HG02852 (cell line): Measurements from ENCODE around the gene PAX8.

ENCODE experiments used
- ATAC-seq: cut with Tn5 transposase; IDR thresholded peaks from one replicate; pipeline ENCODE4 v1.9.1; 2021; ENCODE audit warnings: mild to moderate bottlenecking, moderate library complexity; ENCODE audit not compliant: unreplicated experiment

Gene PAX8

DNA sequence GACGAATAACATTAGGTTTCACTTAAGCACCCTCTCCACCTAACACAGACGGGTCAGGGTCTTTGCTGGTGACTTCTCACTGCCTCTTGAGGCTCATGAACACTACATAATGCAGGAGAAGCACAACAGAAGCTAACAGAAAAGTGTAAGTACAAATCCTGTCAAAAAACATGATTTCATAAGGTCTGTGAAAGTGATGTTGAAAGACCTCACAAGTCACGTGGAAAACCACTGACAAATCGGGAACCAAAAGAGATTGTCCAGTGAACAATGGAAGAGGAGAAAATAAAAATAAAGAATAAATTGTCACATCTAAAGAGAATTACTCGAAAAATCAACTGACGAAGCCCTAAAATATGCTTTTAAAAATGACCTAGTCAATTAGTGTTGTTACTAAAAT is 91.0 kb downstream of the PAX8 start:
- no peak for ATAC-seq

DNA sequence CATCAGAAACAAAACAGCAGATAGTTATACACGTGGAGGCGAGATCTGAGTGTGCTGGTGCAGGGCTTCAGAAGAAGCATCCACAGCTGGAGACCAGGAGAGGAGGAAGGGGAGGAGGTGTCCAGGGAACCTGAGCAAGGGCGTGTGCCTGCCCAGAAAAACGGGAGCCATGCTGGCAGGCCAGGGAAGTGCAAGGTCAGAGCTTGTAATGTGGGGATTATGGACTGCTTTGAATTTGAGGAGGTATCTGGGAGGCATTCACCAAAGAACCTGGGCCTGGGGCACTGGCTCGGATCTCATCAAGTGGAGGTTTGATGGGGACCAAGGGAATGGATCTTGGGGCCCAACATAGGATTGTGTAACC is 92.3 kb downstream of the PAX8 start:
- ATAC-seq, result no peak

DNA sequence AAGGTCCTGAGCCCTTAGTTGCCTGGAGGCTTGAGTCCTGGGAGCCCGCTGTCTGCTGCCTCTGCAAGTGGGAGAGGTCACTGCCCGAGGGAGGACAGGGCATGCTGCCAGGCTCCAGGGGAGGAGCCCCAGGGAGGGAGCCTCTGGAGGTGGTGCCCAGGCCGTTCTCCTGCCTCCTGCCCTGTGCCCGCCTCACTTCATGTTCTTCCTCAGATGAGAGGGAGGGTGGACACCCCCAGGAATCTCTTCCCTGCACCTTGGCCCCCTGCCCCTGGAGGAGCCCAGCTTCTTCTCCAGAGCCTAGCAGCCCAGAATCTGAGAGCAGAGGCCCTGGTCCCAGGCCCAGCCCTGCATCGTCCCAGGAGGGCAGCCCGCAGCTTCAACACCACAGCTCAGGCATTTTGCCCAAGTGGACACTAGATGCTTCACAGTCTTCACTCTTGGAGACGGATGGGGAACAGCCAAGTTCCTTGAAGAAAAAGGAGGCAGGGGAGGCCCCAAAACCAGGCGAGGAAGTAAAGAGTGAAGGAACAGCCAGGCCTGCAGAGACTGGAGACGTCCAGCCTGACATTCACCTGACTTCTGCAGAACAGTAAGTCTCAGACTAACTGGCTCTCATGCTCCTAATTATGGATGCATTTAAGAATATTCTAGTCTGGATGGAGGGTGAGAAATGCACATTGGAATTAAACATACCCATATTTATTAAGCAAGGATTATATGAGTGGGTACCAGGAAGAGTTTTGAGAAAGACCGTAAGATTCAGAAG is 92.9 kb downstream of the PAX8 start:
- ATAC-seq, result no peak

DNA sequence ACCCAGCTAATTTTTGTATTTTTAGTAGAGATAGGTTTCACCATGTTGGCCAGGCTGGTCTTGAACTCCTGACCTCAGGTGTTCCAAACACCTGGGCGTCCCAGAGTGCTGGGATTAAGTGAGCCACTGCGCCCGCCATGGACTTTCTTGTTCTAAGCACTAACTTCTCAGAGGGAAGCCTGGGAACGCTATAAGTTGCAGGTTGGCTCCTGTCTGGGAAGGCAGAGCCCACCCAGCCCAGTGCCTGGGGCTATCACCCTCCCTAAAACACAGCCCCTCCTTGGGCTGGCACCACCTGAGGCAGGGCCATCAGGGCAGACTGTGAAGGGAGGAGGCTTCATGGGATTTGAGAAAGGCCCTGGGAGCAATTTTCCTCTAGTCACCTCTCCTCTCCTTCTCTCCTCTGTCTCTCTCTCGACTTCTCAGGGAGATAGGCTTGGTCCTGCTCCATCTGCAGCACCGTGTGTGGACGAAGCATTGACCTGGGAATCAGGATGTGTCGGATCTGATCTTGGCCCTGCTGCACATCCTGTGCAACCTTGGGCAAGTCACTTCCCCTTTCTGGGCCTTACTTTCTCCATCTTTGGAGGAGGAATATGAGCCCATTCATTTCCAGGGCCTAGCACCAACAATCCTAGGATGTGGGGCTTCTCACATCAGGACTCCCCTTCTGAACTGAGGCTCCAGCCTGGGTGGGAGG is 94.0 kb downstream of the PAX8 start:
- no peak for ATAC-seq

DNA sequence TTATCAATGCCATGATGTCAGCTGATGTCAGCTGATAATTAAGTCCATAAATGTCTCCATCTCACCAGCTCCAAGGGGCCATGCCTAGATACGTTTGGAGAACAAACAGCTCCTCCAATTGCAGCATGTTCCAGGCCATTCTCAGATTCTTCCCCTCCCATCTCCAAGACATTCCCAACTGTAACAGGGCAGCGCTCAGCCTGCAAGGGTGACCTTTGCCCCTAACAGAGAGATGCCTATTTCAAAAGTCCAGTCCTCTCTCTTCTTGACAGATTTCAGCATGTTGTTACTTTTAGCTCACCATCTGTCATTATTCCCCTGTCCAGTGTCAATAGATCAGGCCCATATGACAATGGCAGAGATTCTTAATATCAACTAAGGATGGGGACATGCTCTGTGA is 95.0 kb downstream of the PAX8 start:
- ATAC-seq, result no peak

DNA sequence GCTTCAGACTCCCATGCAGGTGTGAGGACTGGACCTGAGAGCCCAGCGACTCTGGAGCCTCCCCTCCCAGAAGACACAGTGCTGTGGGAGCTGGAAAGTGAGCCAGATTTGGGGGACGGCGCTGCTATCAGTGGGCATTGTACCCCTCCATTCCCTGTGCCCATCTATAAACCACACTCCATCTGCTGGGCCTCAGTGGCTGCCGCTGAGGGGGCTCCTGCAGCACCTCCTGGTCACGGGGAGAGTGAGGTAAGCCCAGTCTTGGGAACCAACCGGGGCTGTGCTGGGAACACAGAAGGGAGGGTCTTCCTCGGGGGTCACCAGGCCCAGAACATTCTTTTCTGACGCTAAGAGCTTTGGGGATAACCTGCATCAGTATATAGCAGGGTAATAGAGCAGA is 95.5 kb downstream of the PAX8 start:
- no peak for ATAC-seq

DNA sequence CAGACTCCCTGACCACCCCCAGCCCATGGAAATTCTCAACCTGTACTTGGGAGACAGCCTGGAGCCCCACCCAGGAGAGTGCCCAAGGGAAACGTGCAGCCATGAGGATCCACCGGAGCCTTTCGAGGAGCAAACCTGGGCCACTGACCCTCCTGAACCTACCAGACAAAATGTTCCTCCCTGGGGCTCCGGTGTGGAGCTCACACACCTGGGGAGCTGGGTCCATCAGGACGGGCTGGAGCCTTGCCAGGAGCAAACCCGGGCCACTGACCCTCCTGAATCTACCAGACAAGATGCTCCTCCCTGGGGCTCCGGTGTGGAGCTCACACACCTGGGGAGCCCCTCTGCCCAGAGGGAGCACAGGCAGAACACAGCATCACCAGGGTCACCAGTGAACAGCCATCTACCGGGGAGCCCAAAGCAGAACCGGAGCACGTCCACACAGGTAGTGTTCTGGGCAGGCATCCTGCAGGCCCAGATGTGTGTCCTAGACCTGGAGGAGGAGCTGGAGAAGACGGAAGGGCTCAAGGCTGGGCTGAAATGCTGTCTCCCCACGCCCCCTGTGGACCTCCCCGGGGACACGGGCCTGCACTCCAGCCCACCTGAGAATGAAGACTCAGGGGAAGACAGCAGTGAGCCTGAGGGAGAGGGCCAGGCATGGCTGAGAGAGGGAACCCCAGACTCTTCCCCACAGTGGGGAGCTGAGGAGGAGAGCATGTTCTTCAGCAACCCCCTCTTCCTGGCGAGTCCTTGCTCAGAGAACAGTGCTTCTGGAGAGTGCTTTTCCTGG is 96.1 kb downstream of the PAX8 start:
- ATAC-seq, result no peak

DNA sequence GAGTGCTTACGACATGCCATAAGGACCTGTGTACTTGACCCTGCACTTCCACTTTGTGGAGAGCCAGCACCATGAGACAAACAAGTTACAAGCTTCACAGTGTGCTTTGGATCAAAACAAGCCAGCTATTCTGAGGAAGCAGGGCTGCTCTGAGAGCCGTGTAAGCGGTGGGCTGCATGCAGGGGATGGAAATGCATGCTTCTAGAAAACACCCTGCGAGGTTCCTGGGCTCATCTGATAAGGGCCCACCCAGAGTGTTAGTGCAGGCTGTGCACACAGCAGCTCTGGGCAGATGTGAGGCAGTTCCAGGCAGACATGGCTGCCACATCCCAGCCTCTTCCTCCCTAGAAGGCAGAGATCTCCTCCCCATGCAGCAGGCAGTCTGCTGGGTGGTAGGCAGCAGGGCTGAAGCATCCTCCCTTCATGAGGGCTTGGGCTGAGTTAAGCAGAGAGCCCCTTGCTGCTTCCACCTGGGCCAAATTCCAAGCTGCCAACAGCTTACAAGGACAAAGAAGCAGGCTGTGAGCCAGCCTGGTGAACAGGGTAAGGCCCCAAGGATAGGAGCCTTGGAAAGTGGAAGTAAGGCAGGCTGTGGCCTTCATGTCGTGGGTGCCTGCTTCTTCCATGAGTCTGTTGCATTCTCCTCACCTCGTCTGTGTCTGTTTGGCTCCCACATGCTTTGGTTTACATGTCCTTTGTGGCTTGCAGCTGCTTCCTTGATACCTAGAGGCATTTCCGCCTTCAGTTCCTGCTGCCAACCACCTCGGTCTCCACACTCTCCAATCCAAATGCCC is 97.3 kb downstream of the PAX8 start:
- ATAC-seq, result no peak

DNA sequence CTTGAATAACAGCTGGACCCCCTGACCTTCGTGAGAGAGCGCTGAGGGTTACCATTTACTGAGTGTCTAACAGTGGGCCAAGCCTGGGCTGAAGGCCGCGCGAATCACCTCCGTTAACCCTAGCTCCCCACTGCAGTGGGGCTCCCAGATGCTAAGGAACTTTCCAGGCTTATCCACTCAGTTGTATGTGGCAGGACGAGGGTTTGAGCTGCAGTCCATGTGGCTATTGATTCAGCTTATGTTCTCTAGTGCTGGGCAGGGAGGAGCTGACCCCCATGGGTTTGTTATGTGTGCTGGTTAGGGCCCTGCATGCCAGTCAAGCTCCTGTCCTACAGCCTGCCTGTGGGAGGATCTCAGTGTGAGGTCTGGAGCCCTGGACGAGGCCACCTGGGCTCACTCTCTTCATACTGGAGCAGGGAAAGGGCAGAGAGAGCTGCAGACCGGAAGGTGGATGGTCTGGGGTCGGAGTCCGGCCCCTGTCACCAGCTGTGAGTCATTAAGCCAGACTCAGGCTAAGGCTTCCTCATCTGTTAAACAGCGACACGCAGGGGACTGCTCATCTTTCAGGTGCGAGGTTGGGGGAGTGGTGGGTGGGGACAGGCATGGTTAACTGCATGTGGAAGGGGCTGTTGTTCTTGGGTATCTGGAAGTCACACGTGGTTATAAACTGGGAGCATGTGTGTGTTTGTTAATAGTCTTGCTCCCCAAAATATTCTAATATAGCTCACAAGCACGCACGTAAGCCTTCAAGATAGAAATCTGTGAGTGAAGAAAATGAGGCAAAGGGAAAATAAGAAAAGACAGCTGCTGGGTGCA is 98.4 kb downstream of the PAX8 start:
- no peak for ATAC-seq

DNA sequence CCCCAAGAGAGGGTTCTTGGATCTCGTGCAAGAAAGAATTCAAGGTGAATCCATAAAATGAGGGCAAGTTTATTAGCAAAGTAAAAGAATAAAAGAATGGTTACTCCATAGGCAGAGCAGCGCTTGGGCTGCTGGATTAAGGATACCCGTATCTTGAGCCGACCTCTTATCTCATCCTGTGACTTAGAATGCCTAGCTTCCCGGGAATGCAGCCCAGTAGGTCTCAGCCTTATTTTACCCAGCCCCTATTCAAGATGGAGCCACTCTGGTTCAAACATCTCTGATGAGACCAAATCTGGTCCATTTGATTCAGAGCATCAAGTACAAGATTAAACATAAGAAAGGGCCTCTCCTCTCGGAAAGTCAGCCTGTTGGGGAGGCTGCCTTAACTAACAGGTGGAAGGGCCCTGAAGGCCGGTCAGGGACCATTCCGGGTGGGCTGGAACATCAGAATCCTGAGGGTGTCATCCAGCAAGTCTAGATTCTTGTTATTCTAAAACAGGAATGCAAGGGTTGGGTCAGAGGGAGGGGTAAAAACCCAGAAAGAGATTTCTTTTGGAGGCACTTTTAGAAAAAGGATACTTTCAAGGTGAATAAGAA is 99.2 kb downstream of the PAX8 start:
- no peak for ATAC-seq

DNA sequence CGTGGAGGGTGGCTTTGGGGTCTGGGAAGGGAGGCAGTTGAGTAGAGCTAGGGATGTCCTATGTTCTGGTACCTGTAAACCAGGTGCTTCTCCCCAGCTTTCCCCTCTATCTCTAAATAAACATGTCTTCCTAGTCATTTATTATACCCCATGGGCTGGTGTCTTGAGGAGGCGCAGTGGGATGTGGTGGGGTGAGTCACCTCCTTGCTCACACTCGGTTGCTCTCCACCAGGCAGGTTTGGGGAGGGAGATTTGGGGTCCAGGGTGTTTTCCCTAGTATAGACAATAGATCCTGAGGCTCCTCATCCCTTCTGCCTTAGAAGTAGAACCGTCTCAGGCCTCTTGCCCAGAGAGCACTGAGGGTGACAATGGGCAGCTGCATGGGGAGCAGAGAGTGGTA is 99.8 kb downstream of the PAX8 start:
- ATAC-seq, result no peak

DNA sequence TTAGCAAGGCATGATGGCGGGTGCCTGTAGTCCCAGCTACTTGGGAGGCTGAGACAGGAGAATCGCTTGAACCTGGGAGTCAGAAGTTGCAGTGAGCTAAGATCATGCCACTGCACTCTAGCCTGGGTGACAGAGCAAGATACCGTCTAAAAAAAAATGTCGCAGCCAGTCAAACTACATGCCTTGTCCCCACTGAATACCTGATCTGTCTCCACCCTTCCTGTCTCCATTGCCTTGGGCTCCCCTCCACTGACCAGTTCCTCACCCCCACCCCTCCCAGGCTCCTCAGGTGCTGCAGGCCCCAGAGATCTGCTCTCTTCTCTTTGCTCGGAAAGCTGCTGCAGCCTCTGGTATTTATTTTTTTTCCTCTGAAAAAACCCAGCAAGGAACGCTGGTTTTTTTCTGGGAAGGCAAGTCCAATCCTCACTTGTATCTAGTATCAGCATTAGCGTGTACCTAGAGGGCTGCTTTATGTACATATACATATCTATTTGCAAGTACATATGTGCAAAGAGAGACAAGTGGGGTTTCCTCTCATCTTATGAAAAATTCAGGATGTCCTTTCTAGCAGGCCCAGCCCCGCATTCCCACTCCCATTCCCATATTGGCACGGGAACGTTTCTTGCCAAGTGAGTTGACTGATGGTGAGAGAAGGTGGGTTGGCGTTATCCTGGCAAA is 100.5 kb downstream of the PAX8 start:
- ATAC-seq, result no peak

DNA sequence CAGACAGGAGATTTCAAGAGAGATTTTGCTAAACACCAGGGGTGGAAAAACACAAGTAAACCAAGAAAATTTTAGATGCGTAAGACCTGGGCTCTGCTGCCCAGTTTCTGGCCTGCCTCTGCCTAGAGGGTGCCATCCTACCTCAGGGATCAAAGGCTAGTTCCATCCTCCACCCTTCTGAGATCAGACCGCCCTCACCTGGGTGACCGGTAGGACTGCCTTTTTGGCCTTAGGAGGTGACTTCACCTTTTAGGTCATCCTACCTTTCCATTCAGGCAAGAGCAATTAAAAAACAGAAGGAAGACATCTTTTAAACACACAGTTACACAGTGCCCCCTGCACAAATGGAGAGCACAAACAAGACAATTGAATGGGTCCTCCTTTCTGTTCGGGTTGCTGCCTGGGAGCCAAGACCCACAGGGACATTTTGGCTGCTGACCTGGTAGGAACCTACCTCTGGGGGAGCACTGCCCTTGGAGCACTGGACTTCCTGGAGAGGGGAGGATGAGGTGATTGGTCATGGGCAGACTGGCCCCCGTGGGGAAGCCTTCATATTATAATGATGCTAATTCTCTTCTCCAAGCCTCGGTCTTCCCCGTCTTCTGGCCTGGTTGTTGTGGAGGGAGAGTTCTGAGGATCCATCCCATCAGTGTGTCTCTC is 101.9 kb downstream of the PAX8 start:
- no peak for ATAC-seq

DNA sequence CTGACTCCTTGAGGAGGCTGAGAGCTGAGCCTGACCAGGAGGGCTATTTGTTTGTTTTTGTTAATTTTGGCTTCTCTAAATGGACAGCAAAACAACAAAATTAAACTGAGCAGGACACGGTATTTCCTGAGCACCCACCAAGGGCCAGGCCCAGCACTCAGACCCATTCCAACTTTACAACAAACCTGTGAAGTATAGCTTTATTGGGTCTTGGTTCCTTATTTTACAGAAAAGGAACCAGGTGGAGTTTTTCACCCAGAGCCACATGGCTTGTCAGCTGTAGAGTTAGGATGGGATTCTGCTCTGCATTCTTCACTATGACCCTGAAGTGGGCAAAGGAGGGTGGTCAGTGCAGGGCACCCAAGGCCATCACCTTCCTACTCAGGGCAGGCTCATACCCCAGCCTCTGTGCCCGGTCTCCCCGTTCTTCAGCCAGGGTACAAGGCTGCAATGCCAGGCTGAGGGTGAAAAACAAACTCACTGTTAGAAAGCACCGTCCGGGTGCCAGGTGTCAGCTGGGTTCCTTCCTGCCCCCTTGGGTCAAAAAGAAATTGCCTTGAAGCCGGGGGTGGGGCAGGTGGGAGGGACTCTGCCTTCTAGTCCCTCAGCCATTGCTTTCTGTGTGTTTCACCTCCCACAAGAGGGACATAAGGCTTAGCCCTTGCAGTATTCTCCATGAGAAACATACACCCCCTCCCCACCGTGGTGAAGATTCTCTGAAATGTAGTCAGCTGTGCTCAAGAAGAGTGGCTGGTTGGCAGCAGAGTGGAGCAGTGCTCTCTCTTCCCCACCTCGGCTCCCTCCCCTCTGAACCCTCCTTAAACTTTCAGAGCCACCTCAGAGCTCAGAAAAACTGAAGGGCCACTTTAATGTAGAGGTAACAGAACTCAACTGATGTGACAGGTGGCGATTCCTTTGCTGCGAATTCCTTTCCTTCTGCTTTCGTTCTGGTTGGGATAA is 102.7 kb downstream of the PAX8 start:
- no peak for ATAC-seq

DNA sequence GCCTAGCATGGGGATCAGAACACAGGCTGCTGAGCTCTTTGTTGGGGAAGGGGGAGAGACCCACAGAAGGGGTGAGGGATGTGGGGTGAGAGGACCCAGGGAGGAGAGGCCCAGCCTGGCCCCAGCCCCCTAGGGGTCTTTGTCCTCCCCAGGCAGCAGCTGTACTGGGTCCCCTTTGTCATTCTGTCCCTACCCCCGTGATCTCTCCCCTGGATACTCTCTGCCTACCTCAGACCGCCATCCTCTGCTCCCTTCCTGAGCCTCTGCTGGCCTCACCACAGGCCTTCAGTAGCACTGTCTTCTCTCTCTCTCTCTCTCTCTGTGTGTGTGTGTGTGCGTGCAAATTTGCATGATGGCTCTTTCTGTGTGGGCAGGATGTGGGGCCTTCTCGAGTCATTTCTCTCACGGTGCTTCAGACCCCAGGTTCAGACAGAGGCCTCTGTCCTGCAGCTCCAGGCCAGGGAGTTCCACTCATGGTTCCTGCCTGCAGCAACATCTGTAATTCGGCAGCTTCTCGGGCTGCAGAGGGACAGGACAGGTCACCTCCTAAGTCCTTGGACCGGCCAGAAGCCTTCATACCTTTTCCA is 103.6 kb downstream of the PAX8 start:
- ATAC-seq, result peak; percentile 61

DNA sequence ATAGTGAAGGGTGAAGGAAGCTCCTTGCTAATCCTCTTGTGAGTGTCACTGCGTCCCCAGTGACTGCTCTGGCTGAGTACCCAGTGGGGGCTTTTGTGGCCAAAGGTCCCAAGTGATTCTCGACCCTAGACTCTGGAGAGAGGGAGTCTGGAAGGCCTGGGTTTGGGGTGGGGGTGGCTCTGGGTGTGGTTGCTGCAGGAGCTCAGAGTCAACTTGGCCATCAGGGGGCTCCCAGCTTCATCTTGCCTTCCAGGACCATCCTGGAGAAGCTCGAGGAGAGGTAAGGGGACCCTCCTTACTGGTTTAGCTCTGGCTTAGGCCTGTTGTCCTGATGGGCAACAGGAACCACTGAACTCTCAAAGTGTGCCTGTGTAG is 104.4 kb downstream of the PAX8 start:
- no peak for ATAC-seq
